HS-5 (cell line): ENCODE data around the gene CPA1.
"Not testable (repeated sequence)": the region's sequence is repeated elsewhere in the genome, so short reads cannot be mapped to it uniquely, and the experiment has no call there.

Source experiments
- DNase-seq: peaks from one replicate; pipeline ENCODE4 v3.0.0-alpha.2; 2012; ENCODE audit warnings: low read depth

Gene CPA1

DNA sequence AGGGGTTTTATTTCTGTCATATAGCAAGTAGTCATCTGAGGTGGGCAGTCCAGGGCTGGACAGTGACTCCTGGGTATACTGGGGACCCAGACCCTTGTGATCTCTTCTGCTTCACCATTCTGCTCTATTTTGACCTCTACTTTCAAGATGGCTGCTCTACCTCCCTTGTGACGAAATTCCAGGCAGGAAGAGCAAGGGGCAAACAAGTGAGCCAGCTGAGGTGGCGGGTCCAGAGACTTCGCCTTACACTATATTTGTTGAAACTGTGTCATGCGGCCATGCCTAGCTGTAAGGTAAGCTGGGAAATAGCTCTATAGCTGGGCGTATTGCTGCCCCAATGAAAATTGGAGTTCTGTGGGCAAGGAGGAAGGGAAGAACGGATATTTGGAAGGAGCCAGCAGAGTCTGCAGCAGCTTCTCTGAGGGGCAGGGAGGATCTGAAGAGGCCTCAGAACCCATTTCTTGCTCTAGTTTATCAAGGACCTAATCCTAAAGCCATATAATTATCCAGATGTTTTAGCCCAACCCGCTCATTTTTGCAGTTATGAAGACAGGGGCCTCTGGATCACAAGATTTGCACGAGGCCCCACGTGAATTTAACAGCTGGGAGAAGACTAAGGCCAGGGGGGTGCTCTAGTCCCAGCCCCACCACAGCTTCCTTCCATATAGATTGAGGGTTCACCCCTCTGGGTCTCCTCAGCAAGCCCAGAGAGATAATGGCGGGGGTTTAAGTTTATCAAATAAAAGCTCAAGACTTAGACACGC lies 7.7 kb upstream of the CPA1 start:
- DNase-seq = no peak

DNA sequence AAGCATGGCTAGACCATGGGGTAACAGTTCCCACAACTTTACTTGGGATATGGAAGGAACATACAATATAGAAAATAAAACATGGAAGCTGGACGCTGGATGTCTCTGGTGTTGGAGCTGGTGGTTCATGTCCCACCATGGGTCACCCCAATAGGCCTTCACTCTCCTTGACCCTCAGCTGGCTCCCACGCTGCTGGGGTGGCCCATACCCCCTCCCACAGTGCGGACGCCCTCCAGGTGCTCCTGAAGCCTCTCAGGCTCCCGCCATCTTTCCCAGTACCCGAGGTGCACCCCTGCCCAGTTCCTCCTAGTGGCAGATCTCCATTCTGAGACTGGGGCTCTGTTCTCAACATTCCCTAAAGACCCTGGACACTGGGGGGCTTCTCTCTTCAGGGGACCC lies 5.8 kb upstream of the CPA1 start:
- DNase-seq = no peak

DNA sequence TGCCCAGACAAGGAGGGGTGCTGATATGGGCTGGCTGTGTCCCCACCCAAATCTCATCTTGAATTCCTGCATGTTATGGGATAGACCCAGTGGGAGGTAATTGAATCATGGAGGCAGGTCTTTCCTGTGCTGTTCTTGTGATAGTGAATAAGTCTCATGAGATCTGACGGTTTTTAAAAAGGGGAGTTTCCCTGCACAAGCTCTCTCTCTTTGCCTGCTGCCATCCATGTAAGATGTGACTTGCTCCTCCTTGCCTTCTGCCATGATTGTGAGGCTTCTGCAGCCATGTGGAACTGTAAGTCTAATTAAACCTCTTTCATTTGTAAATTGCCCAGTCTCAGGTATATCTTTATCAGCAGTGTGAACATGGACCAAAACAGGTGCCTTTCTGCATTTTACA lies 3.8 kb upstream of the CPA1 start:
- not testable (repeated sequence) for DNase-seq

GRCh38 chr7:130377178-130377577 lies 3.1 kb upstream of the CPA1 start:
- DNase-seq = no peak

DNA sequence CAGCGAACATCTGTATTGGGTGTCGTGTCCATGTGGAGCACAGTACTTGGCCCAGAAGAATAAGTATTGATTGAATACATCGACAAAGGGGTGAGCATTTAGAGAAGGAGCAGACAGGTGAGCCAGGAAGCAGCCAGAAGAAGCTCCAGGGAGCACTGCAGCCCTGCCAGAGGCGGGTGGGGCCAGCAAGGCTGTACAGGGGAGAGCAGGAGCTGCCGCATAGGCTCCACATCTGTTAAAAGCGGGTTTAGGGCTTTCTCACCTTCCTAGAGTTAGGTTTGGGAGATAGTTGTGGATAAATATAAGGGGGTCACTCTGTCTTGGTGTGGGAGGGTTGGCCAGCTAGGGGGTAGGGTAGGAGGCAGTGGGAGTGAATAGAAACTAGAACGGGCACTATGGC lies 1.3 kb upstream of the CPA1 start:
- no peak for DNase-seq

DNA sequence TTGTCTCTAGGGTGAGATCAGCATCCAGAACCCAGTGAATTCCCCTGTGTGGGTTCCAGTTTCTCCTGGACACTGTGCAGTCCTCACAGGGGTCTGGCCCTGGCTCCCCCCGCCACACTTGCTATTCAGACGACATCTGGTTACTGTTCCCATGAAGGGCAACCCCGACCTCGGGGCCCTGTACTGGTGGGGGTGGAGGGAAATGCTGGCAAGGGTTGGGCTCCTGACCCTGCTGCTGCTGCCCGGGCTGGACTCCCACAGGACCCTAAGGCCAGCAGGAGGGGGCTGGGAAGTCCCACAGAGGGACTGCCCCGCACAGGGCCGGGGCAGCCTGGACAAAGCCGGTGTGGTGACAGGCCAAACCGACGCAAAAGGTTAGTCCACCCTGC lies 768 bp upstream of the CPA1 start:
- no peak for DNase-seq

DNA sequence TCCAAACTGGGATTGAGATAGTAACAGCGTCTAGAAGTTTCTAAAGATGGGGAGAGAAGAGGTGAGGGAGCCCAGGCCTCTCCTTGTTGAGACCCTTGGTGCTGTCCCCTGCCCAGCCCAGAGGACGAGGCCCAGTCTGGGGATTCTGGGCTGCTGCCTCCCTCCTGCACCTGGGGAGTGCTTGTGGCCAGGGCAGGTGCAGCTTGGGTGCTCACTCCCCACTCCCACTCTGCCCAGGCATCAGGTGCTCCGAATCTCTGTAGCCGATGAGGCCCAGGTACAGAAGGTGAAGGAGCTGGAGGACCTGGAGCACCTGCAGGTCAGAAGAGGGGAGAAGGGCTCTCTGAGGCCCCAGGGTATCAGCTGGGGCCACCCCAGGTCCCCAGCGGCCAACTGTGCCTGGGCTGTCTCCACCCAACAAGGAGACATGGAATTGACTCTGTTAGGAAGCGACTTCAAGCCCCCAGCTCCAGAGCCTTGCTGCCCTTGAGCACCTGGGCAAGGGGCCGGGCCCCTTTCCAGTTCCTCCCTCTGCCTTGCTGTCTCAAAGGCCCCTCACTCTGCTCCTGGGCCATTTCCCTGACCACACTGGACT lies 664 bp downstream of the CPA1 start:
- no peak for DNase-seq

- no peak for DNase-seq
Observed at GRCh38 chr7:130381468-130382312, 1.4 kb downstream of the CPA1 start.

DNA sequence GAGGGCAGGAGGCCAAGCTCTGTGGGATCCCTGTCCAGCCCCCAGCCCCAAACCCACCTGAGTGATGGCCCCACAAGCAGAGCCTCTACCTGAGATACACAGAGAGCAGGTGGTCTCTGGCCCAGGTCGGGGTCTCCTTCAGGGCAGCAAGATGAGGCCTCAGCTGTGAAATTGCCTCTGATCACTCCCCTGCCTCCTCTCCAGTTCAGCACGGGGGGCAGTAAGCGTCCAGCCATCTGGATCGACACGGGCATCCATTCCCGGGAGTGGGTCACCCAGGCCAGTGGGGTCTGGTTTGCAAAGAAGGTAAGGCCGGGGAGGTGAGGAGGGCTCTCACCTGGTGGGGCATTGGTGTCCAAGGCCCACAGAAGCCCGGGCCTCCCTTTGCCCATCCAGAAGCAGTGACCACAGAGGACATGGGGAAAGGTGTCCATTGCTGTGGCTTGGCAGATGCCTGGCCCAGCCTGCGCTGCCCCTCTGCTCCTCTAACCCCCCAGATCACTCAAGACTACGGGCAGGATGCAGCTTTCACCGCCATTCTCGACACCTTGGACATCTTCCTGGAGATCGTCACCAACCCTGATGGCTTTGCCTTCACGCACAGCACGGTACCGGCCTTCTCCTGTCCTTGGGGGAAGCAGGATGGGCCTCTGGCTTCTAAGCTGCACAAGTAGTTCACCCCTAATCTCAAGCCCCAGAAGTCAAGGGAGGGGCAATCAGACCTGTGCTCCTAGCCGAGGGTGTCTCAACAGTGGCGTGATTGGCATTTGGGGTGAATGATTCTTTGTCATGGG lies 3.1 kb downstream of the CPA1 start:
- DNase-seq = no peak

DNA sequence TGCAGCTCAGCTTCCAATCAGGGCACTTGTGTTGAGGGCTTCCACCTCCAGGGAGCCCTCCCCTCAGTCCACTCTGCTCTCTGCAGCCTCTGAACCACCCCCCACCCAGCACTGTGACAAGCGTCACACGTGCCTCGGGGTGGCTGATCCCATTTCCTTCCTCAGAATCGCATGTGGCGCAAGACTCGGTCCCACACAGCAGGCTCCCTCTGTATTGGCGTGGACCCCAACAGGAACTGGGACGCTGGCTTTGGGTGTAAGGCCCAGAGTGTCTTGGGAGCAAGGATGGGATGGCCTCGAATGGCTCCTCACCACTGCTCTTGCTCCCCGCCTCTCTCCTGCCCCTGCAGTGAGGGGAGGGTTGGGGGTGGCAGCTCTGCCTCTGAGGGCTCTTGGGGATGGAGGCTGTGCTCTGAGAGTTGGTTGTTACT lies 4.1 kb downstream of the CPA1 start:
- no peak for DNase-seq

DNA sequence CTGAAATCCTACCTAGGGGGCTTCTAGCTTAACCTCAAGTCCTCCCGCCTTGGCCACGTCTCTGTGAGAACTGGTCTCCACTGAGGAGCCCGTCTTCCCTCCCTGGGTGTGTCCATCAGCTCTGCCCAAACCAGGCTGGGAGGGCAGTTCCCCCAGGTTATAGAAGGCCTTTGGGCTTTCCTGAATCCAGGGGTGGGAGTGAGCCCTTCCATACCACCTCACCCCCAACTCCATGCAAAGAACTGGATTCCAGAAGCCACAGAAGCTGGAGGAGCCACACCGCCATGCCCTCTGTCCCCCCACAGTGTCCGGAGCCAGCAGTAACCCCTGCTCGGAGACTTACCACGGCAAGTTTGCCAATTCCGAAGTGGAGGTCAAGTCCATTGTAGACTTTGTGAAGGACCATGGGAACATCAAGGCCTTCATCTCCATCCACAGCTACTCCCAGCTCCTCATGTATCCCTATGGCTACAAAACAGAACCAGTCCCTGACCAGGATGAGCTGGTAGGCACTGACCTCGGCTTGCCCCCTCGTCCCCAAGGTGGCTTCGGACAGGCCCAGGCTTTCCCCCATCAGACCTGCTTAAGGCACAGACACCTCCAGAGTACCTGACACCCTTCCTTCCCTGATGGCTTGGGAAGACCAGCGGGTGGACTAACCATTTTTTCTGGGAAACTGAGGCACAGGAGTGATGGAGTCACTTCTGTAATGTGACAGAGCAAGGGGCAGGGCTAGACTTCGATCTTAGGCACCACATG lies 4.7 kb downstream of the CPA1 start:
- DNase-seq = no peak

GRCh38 chr7:130385600-130386066 lies 5.3 kb downstream of the CPA1 start:
- DNase-seq = no peak

GRCh38 chr7:130386876-130387275 lies 6.6 kb downstream of the CPA1 start:
- DNase-seq = no peak

- no peak for DNase-seq
Observed at GRCh38 chr7:130387306-130387627, 7.0 kb downstream of the CPA1 start.

DNA sequence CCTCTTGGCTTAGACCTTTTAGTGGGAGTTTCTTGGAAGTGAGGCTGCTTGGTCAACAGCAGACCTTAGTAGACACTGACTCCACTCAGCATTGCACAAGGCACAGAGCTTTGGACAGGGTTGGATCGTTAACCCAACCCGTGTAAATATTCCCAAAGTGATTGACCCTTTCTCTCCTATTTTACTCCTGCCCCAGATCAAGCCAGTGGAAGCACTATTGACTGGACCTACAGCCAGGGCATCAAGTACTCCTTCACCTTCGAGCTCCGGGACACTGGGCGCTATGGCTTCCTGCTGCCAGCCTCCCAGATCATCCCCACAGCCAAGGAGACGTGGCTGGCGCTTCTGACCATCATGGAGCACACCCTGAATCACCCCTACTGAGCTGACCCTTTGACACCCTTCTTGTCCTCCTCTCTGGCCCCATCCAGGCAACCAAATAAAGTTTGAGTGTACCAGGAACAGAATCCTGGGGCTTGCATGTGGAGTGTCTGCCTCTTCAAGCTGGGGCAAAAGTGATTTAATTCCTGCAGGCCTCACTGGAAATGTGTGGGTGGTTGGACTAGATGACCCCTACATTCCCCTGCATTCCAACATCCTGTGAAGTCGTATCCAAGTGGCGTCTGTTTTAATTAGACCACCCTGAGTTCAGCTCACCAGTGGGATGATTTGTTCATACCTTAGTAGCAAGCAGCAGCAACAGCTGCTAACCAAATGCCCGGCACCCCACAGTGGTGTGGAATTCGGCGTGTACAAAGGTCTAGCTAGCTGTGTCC lies 7.5 kb downstream of the CPA1 start:
- no peak for DNase-seq

DNA sequence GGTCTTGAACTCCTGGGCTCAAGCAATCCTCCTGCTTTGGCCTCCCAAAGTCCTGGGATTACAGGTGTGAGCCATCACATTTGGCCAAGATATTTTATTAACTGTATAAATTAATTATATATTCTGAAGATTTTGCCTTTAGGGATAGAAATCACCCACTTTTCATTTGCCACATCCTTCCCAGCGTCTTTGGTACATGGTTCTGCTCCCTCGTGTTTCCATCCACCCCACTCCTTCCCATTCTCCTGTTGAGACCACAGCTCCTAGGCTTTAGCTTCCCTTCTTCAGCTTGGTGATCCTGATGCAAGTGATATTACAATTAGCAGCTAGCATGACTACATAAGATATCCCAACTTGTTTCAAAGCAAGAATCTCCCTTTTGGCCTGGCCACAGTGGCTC lies 8.4 kb downstream of the CPA1 start:
- DNase-seq = no peak

- DNase-seq = no peak
Observed at GRCh38 chr7:130390486-130390885, 10.2 kb downstream of the CPA1 start.

GRCh38 chr7:130393101-130393561 lies 12.8 kb downstream of the CPA1 start:
- DNase-seq = peak; percentile 29

GRCh38 chr7:130393841-130394411 lies 13.6 kb downstream of the CPA1 start:
- DNase-seq = no peak
